ENCODE measurements around the gene HCLS1. TPM values are rescaled to one million over a fixed set of nuclear protein-coding genes. Genes with fewer than 3 reads are reported as not detected.

The HCLS1 gene
- total RNA-seq, 4 donors from 2014 or later: 20.3 to 161 (median 28.0) TPM

GRCh38 chr3:121654493-121655385, 6.0 kb downstream of the HCLS1 start:
- no peaks in the 10 kb centered on the region for H3K27me3 ChIP-seq
- no peaks in the 10 kb centered on the region for H3K9me3 ChIP-seq
- H3K27ac ChIP-seq: peak overlapping the region in 1 of 4 donors; percentile 26
- H3K36me3 ChIP-seq: peaks cover 0 to 4% (median 0%) of the 10 kb centered on the region in 3 donors
- H3K4me3 ChIP-seq: no peak overlapping the region
- no peak for DNase-seq
- H3K4me1 ChIP-seq: peaks cover 0 to 9% (median 2%) of the 10 kb centered on the region in 4 donors
- no peak for TF ChIP-seq POLR2A (IDR thresholded peaks at IDR 0.05)
- no peak for TF ChIP-seq CTCF (IDR thresholded peaks at IDR 0.05)

- Histone ChIP-seq H3K36me3 (peaks cover 0 to 4% (median 0%) of the 10 kb centered on the region in 3 donors), H3K27ac (no peak overlapping the region), H3K27me3 (no peaks in the 10 kb centered on the region), H3K4me3 (no peak overlapping the region), H3K9me3 (no peaks in the 10 kb centered on the region), H3K4me1 (peaks cover 0 to 7% (median 0%) of the 10 kb centered on the region in 4 donors)
- no peak for DNase-seq
- TF ChIP-seq POLR2A (IDR thresholded peaks at IDR 0.05) (no peak), CTCF (IDR thresholded peaks at IDR 0.05) (no peak)
Observed at GRCh38 chr3:121651684-121652083, 9.0 kb downstream of the HCLS1 start.

GRCh38 chr3:121649645-121650044, 11.1 kb downstream of the HCLS1 start:
- H3K36me3 ChIP-seq: no peaks in the 10 kb centered on the region
- H3K9me3 ChIP-seq: no peaks in the 10 kb centered on the region
- H3K27ac ChIP-seq: no peak overlapping the region
- H3K4me3 ChIP-seq: no peak overlapping the region
- TF ChIP-seq POLR2A (IDR thresholded peaks at IDR 0.05): no peak
- TF ChIP-seq CTCF (IDR thresholded peaks at IDR 0.05): no peak
- H3K27me3 ChIP-seq: no peaks in the 10 kb centered on the region
- no peak for DNase-seq
- H3K4me1 ChIP-seq: peaks cover 0 to 4% (median 0%) of the 10 kb centered on the region in 4 donors

- Histone ChIP-seq H3K9me3 (no peaks in the 10 kb centered on the region), H3K27ac (no peak overlapping the region), H3K27me3 (no peaks in the 10 kb centered on the region), H3K36me3 (no peaks in the 10 kb centered on the region), H3K4me1 (no peaks in the 10 kb centered on the region), H3K4me3 (no peak overlapping the region)
- DNase-seq: no peak
- no peak for TF ChIP-seq POLR2A (IDR thresholded peaks at IDR 0.05)
- no peak for TF ChIP-seq CTCF (IDR thresholded peaks at IDR 0.05)
Observed at GRCh38 chr3:121648219-121648958, 12.3 kb downstream of the HCLS1 start.

- Histone ChIP-seq H3K9me3 (no peaks in the 10 kb centered on the region), H3K36me3 (peaks cover 0 to 3% (median 0%) of the 10 kb centered on the region in 3 donors), H3K27me3 (no peaks in the 10 kb centered on the region), H3K4me3 (no peak overlapping the region), H3K27ac (no peak overlapping the region), H3K4me1 (no peaks in the 10 kb centered on the region)
- DNase-seq: no peak
- TF ChIP-seq CTCF (IDR thresholded peaks at IDR 0.05): no peak
- no peak for TF ChIP-seq POLR2A (IDR thresholded peaks at IDR 0.05)
Observed at GRCh38 chr3:121645054-121645453, 15.6 kb downstream of the HCLS1 start.

Data from Peyer's patch (tissue), 4 donors.